Measurements from ENCODE around the gene FBXO44.

DNA sequence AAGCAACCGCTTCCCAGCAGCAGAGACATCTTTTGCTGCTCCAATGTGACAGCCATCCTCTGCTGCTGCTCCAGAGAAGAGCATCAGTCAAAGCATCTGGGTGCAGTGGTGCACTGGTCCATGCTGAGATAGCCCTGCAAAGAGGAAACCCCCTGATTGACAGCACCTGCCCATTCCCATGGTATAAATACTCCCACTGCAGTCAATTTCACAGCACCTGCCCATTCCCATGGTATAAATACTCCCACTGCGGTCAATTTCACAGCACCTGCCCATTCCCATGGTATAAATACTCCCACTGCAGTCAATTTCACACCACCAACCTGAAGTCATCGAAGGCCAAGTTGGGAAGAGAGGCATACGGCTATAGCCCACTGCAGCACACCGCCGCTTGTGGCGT lies 25.9 kb upstream of the FBXO44 start:
- TF ChIP-seq, protein P1, sequence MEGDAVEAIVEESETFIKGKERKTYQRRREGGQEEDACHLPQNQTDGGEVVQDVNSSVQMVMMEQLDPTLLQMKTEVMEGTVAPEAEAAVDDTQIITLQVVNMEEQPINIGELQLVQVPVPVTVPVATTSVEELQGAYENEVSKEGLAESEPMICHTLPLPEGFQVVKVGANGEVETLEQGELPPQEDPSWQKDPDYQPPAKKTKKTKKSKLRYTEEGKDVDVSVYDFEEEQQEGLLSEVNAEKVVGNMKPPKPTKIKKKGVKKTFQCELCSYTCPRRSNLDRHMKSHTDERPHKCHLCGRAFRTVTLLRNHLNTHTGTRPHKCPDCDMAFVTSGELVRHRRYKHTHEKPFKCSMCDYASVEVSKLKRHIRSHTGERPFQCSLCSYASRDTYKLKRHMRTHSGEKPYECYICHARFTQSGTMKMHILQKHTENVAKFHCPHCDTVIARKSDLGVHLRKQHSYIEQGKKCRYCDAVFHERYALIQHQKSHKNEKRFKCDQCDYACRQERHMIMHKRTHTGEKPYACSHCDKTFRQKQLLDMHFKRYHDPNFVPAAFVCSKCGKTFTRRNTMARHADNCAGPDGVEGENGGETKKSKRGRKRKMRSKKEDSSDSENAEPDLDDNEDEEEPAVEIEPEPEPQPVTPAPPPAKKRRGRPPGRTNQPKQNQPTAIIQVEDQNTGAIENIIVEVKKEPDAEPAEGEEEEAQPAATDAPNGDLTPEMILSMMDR (IDR thresholded peaks at IDR 0.05), result no peak
- TF ChIP-seq POLR2A (IDR thresholded peaks at IDR 0.05) (no peak), POLR2AphosphoS5 (IDR thresholded peaks at IDR 0.05) (no peak)

Measured in breast epithelium (tissue), 3 donors.